Neutrophil (primary cell): Measurements from ENCODE around the gene SCN4B.

ENCODE experiments used
- H3K27ac ChIP-seq: fragments of 200-600 bp; sonication (generic); 2 replicates; pipeline ENCODE4 v1.5.1; 2016; ENCODE audit warnings: mild to moderate bottlenecking, moderate library complexity
- H3K27me3 ChIP-seq: fragments of 200-600 bp; sonication (generic); 2 replicates; pipeline ENCODE4 v1.6.0; 2016; ENCODE audit warnings: mild to moderate bottlenecking
- H3K36me3 ChIP-seq: fragments of 200-600 bp; sonication (generic); 2 replicates; pipeline ENCODE4 v1.5.1; 2017
- H3K4me1 ChIP-seq, 2 experiments: fragments of 200-600 bp in 1 of 2; sonication (generic) in 1 of 2; 1 replicate in 1 of 2; 2 replicates in 1 of 2; pipeline versions ENCODE4 v1.5.1 to v1.6.1; 2013 to 2016; ENCODE audit warnings: low read depth in 1 of 2, low read length in 1 of 2, mild to moderate bottlenecking in 1 of 2, moderate library complexity in 1 of 2; ENCODE audit not compliant: control insufficient read depth in 1 of 2, insufficient read depth in 1 of 2
- H3K4me3 ChIP-seq, 2 experiments: fragments of 200-600 bp in 1 of 2; sonication (generic) in 1 of 2; 1 replicate in 1 of 2; 2 replicates in 1 of 2; pipeline ENCODE4 v1.5.1; 2013 to 2016; ENCODE audit warnings: low read depth in 1 of 2, low read length in 1 of 2, mild to moderate bottlenecking in 1 of 2, moderate library complexity in 1 of 2
- H3K9me3 ChIP-seq: fragments of 200-600 bp; sonication (generic); 2 replicates; pipeline ENCODE4 v1.5.1; 2016
- CTCF ChIP-seq: fragments of 200-600 bp; sonication (generic); IDR thresholded peaks from 2 replicates; pipeline ENCODE4 v1.5.1; 2016; ENCODE audit warnings: antibody characterized with exemption

Gene SCN4B

GRCh38 chr11:118084656-118085055 is 68.0 kb downstream of the SCN4B start:
- H3K9me3 ChIP-seq: no peaks in the 10 kb centered on the region
- no peaks in the 10 kb centered on the region for H3K36me3 ChIP-seq
- H3K27ac ChIP-seq: peak overlapping the region; percentile 86
- no peaks in the 10 kb centered on the region for H3K27me3 ChIP-seq
- no peak overlapping the region for H3K4me3 ChIP-seq
- TF ChIP-seq CTCF: no peak
- H3K4me1 ChIP-seq: peaks cover 62 to 66% of the 10 kb centered on the region in 2 experiments

- no peaks in the 10 kb centered on the region for H3K36me3 ChIP-seq
- H3K4me3 ChIP-seq: no peak overlapping the region
- no peaks in the 10 kb centered on the region for H3K27me3 ChIP-seq
- H3K9me3 ChIP-seq: no peaks in the 10 kb centered on the region
- no peak for TF ChIP-seq CTCF
- peak overlapping the region; percentile 86 for H3K27ac ChIP-seq
- peaks cover 60 to 65% of the 10 kb centered on the region in 2 experiments for H3K4me1 ChIP-seq
Measured at GRCh38 chr11:118084247-118084646, 68.4 kb downstream of the SCN4B start.
